ENCODE results near the gene CNNM2.
A peak's percentile ranks its signal among the peaks of the same experiment; 100 is the strongest.

The CNNM2 gene

GRCh38 chr10:102917962-102918816 is at the start of gene CNNM2:
Gene CNNM2 (plus strand): TSS chr10:102918294. CDS start chr10:102918481, 187 bp downstream.
- peak; percentile 100 for DNase-seq

GRCh38 chr10:102868911-102869257 is 49.2 kb upstream of the CNNM2 start:
- DNase-seq: no peak

GRCh38 chr10:102869258-102870198 is 48.6 kb upstream of the CNNM2 start, which contains the start of gene AS3MT:
Gene AS3MT (plus strand): TSS chr10:102869470. CDS start chr10:102869593, 123 bp downstream.
- no peak for DNase-seq

GRCh38 chr10:102870221-102870620 is 47.9 kb upstream of the CNNM2 start:
- DNase-seq: no peak

- DNase-seq: no peak
Measured at GRCh38 chr10:102872163-102872562, 45.9 kb upstream of the CNNM2 start.

- no peak for DNase-seq
Measured at GRCh38 chr10:102876747-102877153, 41.3 kb upstream of the CNNM2 start.

GRCh38 chr10:102878629-102879028 is 39.5 kb upstream of the CNNM2 start:
- DNase-seq: no peak

- DNase-seq: no peak
Measured at GRCh38 chr10:102880256-102880655, 37.8 kb upstream of the CNNM2 start.

GRCh38 chr10:102888048-102888447 is 30.0 kb upstream of the CNNM2 start:
- no peak for DNase-seq

GRCh38 chr10:102894466-102895213 is 23.5 kb upstream of the CNNM2 start:
- no peak for DNase-seq

- DNase-seq: no peak
Measured at GRCh38 chr10:102900006-102900405, 18.1 kb upstream of the CNNM2 start.

GRCh38 chr10:102904346-102904745 is 13.7 kb upstream of the CNNM2 start:
- DNase-seq: no peak

GRCh38 chr10:102906507-102906906 is 11.6 kb upstream of the CNNM2 start:
- DNase-seq: no peak

- DNase-seq: no peak
Measured at GRCh38 chr10:102914781-102915180, 3.3 kb upstream of the CNNM2 start.

- no peak for DNase-seq
Measured at GRCh38 chr10:102916173-102916572, 1.9 kb upstream of the CNNM2 start.

- peak; percentile 84 for DNase-seq
Measured at GRCh38 chr10:102917314-102917961, 656 bp upstream of the CNNM2 start.

- peak; percentile 16 for DNase-seq
Measured at GRCh38 chr10:102918817-102919245, 737 bp downstream of the CNNM2 start.

GRCh38 chr10:102919246-102919959 is 1.3 kb downstream of the CNNM2 start:
- DNase-seq: no peak

GRCh38 chr10:102919992-102920739 is 2.1 kb downstream of the CNNM2 start:
- no peak for DNase-seq

- no peak for DNase-seq
Measured at GRCh38 chr10:102923601-102924000, 5.5 kb downstream of the CNNM2 start.

- DNase-seq: no peak
Measured at GRCh38 chr10:102926842-102927241, 8.7 kb downstream of the CNNM2 start.
